NAMALWA (cell line): ENCODE results near the gene ZNF76.
A peak's percentile ranks its signal among the peaks of the same experiment; 100 is the strongest.
"Not testable (repeated sequence)": the region's sequence is repeated elsewhere in the genome, so short reads cannot be mapped to it uniquely, and the experiment has no call there.

Experiments used
- DNase-seq: peaks from one replicate; pipeline ENCODE4 v3.0.0-alpha.2; 2015; ENCODE audit warnings: low spot score

ZNF76 gene

DNA sequence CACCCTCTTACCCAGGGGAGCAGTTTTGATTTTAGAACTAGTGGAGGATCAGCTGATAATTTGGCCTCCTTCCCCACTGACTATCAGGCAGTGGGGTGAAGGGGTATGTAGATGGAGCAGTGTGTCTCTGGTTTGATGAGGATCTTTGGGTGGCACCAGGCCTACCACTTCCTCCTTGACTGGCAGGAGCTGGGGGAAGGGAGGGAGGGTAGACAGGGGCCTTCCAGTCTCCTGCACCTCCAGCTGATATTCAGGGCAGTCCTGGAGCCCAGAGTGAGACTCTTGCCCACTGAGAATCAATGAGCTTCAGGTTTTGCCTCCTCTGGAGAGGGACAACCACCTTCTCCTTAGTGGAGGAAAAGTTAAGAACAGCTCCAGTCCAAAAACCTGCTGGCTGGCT, 41.3 kb downstream of the ZNF76 start:
- DNase-seq = no peak

DNA sequence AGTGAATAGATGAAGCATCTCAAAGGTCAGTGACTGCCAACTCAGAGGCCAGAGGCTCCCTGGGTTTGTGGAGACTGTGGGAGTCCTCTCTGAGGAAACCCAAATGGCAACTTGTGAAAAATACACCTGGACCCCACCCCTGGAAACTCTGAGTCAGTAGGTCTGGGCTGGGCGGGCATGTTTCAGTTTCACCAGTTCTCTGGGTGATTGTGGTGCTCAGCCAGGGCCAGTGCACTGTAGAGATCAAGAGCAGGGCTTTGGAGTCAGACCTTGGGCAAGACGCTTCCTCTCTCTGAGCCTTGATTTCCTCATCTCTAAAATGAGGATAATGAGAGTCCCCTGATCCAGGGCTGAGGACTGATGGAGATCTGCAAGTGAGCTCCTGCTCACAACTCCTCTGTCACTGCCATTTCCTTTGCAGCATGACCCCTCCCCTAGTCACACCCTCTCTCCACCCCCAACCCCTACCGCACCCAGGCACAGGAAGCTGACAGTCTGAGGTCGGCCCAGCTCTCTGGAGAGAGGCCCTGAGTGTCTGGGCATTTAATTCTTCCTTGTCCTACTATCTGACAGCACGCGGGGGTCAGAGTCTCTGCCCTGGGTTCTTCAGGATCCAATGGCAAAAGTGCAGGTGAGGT, 43.2 kb downstream of the ZNF76 start:
- peak; percentile 82 for DNase-seq

DNA sequence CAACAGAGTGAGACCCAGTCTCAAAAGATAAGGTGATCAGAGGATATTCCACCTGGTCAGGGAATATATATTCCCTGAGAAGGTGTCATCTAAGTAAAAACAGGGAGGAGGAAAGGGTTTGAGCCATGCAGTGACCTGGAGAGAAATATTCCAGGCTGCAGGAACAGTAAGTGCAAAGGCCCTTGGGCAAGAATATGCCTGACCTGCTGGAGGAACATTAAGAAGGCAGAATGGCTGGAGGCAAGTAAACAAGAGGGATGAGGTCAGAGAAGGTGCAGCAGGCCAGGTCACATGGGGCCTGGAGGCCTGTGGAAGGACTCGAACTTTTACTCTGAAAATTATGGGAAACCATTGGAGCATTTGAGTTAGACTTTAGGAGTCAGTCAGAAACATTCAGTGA, 44.8 kb downstream of the ZNF76 start:
- DNase-seq = no peak

DNA sequence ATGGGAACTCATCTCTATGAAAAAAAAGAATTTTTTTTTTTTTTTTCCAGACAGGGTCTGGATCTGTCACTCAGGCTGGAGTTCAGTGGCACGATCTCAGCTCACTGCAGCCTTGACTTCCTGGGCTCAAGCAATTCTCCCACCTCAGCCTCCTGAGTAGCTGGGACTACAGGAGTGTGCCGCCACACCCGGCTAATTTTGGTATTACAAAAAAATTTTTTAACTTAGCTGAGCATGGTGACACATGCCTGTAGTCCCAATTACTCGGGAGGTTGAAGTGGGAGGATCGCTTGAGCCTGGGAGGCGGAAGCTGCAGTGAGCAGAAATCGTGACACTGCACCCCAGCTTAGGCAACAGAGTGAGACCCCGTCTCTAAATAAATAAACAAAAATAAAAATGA, 45.6 kb downstream of the ZNF76 start:
- peak; percentile 37 for DNase-seq

DNA sequence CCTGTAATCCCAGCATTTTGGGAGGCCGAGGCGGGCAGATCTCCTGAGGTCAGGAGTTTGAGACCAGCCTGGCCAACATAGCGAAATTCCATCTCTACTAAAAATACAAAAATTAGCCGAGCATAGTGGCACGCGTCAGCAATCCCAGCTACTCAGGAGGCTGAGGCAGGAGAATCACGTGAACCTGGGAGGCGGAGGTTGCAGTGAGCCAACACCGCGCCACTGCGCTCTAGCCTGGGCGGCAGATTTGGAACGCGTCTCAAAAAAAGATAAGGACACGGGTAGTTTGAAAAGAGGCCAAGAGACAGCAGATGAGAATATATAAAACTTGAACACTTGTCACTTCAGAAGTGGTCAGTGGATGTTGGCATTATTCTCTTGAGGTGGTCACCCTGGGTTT, 47.6 kb downstream of the ZNF76 start:
- not testable (repeated sequence) for DNase-seq

DNA sequence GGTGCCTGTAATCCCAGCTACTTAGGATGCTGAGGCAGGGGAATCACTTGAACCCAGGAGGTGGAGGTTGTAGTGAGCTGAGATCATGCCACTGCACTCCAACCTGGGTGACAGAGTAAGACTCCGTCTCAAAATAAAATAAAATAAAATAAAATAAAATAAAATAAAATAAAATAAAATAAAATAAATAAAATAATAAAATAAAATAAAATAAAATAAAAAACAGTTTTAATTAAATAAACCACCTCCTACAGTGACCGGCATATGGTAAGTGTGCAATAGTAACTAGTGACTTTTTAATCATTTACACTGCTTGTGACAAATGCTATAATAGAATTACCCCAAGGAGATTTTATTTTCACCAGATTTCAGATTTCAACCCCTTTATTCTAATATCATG, 49.0 kb downstream of the ZNF76 start:
- DNase-seq = not testable (repeated sequence)

DNA sequence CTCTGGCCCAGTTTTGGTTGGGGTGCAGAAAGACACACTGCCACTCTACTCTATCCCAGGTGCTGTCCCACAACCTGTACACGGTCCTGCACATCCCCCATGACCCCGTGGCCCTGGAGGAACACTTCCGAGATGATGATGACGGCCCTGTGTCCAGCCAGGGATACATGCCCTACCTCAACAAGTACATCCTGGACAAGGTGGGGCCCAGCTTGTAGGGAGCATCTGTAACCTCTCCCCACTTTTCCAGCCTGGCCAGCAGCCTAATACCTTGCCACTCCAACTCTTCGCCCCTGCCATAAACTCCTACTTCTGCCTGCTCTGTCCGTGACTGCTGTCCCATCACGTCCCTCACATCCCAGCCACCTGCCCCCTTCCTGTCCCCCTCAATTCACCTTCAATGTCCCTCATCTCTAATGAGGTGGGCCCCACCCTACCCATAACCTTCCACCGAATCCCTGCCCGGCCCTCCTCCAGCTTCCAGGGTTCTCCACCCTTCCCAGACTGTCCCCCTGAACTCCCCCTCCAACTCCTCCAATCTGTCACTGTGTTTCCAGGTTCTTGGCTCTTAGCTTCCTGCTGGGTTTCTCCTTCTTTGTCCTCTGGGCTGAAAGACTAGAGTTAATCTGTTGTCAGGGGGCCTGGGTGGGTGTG, 50.2 kb downstream of the ZNF76 start:
- no peak for DNase-seq

DNA sequence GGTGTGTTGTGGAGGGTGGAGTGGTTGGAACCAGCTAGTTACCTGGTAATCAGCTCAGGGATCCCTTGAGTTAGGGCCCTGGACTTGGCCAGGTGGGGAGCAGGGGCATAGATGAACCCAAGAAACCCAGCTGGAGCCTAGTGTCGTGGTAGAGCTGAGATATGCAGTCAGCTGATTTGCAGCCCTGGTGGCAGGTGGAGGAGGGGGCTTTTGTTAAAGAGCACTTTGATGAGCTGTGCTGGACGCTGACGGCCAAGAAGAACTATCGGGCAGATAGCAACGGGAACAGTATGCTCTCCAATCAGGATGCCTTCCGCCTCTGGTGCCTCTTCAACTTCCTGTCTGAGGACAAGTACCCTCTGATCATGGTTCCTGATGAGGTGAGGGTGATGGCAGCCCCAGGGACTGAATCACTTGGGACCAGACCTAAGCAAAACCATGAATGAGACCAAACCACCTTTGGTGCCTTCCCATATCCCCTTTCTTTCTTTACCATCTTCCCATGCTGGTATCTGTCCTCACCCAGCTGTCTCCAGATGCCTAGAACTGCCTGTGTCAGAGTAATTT, 50.8 kb downstream of the ZNF76 start:
- no peak for DNase-seq

DNA sequence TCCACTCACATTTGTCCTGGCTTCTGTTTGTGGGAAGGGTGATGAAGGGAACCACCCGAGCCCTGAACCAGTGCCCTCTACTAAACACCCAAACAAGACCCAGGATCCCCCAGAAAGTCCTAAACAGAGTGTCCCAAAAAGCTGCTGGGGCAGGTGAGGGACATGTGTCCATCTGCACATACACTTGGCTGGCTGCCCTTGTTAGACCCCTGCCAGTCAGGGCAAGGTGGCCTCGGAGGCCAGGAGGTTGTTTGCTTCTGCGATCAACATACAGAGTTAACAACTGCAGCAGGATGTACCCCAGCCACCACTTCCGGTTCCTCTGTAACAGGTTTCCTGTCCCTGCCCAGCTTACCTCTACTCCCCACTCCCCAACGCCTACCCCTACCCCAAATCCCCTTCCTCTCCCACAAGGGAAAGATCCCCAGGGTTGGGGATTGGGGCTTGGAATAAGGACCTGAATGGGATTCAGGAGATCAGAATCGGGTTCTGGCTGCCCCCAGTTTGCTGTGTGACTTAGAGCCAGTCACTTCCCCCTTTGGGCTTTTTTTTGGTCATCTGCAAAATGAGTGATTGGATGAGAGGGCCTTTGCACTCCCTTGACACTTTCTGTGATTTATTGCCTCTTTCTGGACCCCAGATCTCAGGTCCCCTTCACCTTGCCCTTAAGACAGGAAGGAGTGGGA, 52.0 kb downstream of the ZNF76 start:
- peak; percentile 54 for DNase-seq

DNA sequence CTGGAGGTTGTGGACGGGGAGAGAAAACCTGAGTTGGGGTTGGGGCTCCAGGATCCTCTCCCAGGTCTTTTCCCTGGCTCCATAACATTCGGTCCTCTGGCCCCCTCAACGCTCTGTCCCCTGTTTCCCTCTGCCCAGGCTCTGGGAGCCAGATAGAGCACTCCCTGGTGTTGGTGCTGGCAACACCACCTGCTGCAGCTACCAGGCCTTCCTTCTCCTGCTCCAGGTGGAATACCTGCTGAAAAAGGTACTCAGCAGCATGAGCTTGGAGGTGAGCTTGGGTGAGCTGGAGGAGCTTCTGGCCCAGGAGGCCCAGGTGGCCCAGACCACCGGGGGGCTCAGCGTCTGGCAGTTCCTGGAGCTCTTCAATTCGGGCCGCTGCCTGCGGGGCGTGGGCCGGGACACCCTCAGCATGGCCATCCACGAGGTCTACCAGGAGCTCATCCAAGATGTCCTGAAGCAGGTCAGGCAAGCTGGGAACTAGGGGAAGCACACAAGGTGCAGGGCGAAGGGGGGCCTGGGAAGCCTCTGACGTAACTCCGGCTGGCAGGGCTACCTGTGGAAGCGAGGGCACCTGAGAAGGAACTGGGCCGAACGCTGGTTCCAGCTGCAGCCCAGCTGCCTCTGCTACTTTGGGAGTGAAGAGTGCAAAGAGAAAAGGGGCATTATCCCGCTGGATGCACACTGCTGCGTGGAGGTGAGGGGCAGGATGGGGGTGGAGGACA, 52.7 kb downstream of the ZNF76 start:
- DNase-seq = no peak

DNA sequence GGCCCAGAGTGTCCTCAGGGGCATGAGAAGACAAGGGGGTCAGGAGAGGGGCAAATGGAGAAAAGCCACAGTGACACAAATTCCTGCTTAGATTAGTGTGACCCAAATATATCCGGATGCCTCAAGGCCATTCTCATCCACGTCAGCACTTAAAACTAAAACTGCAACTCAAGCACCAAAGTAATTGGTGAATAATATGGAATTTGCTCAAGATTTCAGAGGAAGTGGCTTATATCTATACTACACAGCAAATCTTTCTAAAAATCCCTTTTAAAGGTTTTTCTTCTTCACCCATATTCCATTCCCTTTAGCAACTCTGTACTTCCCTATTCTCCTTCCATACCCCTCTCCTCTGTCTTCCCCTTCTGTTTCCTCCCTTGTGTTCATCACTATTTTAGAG, 53.3 kb downstream of the ZNF76 start:
- no peak for DNase-seq

DNA sequence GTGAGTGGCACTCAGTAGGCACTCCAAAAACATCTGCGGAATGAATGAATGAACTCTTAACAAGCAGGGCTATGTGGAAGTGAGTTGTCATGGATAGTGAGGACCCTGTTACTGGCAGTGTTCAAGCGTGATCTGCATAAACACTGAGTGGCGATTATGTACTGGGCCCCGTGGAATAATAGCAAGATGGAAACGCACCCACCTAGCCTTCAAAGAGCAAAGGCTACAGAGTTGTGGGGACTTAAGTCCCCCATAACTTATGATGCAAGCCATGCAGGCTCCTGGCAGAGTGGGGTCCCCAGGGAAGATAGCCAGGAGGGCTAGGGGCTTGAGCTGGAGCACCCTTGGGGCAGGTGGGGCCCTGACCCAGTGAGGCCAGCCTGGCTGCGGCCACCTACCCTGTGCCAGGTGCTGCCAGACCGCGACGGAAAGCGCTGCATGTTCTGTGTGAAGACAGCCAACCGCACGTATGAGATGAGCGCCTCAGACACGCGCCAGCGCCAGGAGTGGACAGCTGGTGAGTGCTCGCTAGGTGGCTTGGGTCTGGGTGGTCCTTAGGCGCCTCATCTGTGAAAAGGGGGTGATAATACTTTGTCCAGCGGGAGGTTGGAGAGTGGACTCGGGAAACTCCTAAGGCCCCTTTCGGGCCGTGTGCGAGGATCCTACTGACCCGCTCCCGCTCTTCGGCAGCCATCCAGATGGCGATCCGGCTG, 58.1 kb downstream of the ZNF76 start:
- DNase-seq = no peak

DNA sequence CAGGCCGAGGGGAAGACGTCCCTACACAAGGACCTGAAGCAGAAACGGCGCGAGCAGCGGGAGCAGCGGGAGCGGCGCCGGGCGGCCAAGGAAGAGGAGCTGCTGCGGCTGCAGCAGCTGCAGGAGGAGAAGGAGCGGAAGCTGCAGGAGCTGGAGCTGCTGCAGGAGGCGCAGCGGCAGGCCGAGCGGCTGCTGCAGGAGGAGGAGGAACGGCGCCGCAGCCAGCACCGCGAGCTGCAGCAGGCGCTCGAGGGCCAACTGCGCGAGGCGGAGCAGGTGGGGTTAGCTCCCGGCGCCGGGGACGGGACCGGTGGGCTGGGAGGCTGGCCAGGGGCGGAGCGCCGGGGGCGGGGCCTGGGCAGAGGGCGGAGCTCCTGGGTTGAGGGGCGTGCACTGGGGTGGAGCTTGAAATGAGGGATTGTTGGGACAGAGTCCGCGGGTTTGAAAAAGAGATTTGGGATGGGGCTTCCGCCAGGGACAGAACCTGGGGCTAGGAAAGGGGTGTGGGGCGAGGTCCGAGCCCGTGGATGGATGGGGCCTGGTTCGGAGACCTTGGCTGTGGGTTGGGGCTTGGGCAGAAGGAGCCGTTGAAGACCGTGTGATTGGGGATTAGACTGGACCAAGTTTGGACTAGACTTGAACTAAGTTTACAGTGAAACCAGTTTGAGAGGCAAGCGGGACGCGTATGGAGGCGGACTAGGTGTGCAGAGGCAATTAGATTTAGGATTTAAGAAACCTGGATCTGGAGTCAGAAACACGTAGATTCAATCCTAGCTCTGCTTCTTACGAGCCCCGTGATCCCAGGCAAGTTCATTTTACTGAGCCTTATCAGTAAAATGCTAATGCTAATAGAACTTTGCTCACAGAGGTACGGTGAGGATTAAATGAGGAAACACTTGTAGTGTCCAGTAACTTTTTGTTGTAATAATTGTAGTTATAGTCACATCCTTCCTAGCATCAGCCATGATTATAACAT, 58.9 kb downstream of the ZNF76 start:
- no peak for DNase-seq

DNA sequence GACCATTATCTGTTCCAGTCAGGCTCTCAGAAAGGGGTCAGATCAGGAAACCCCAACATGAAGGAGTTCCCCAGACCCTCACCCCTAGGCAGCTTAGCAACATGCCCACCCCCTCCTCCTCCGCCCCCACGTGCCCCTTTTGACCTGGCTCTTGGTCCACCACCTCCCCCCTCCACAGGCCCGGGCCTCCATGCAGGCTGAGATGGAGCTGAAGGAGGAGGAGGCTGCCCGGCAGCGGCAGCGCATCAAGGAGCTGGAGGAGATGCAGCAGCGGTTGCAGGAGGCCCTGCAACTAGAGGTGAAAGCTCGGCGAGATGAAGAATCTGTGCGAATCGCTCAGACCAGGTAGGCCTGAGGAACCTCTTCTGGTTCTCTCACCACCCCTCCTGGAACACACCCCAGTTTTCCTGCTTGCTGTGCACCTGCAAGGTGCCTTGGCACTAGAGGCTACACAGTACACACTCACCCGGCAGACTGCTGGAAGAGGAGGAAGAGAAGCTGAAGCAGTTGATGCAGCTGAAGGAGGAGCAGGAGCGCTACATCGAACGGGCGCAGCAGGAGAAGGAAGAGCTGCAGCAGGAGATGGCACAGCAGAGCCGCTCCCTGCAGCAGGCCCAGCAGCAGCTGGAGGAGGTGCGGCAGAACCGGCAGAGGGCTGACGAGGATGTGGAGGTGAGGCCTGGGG, 60.0 kb downstream of the ZNF76 start:
- DNase-seq = no peak

DNA sequence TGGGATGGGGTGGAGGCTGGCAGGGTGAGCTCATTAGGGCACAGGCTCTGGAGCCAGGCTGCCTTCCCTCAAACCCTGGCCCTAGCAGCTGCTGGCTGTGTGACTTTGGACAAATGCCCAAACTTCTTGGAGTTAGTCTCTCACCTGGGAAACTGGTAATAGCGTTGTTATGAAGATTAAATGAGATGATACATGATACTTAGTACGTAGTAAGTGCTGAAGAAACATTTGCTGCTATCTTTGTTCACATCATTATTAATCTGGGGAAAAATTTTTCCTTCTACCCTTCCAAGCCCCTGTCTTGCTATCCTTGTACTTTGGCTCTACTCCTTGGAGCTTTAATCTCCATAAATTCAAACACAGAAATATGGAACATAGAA, 60.5 kb downstream of the ZNF76 start:
- no peak for DNase-seq

DNA sequence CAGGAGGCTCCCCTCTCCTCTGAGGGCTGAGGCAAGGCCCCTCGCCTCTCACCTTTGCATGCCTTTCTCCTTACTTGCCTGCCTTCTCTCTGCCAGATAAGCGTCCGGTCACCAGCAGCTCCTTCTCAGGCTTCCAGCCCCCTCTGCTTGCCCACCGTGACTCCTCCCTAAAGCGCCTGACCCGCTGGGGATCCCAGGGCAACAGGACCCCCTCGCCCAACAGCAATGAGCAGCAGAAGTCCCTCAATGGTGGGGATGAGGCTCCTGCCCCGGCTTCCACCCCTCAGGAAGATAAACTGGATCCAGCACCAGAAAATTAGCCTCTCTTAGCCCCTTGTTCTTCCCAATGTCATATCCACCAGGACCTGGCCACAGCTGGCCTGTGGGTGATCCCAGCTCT, 61.6 kb downstream of the ZNF76 start:
- no peak for DNase-seq

DNA sequence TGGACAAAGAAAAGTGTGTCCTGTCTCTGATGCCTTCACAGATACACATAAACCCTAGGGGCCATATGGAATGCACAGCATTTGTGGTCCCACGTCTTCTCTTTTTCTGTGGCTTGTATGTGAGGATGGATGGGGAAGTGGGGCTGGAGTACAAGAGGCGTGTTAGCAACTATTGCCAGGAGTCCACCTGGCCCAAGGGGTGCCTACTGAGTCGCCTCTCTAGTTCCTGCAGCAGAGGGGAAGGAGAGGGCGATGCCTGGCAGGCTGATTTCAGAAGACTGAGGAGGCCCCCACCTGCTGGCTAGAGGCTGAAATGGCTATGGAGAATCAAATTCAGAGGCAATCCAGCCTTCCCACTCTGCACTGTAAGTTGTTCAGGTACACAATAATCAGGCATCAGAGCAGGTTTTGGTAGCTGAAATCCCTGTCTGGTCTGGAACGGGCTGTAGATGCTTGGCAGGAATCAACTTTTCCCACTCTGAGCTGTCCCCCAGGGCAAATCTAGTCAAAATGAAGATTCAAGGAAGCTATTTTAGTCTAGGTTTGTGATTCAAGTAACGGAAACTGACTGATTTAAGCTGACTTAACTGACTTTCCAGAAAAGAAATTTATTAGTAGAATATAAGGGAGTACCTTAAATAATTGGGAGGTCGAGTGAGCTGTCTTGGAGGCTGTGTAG, 68.0 kb downstream of the ZNF76 start:
- DNase-seq = peak; percentile 81

DNA sequence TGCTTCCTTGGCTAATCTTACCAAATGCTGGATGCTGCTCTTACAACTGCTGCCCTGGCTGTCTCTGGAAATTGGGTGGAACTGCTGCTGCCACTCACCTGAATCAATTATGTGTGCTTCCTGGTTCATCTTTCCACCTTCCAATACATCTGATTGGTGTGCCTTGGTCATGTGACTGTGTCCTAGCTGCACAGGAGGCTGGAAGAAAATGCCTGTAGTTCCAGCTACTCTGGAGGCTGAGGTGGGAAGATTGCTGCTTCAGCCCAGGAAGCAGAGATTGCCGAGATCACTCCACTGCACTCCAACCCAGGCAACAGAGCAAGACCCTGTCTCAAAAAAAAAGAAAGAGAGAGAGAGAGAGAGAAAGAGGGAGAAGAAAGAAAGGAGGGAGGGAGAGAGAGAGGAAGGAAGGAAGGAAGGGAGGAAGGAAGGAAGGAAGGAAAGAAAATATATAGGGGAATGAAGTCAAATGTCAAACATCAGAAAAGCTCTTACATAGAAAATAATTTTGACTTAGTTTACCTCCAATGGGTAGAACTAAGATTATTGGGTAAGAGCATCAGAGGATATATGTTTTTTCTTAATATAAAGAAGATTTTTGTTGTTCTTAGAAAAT, 68.7 kb downstream of the ZNF76 start:
- DNase-seq = no peak

DNA sequence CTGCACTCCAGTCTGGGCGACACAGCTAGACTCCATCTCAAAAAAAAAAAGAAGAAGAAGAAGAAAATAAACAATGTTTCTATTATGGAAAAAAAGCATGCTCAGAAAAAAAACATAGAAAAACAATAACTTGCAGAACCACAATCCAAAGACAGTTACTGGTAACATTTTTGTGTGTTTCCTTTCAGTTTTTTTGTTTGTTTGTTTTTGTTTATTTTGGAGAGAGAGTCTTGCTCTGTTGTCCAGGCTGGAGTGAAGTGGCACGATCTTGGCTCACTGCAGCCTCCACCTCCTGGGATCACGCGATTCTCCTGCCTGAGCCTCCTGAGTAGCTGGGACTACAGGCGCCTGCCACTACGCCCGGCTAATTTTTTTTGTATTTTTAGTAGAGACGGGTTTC, 69.4 kb downstream of the ZNF76 start:
- not testable (repeated sequence) for DNase-seq
